Heart left ventricle (tissue), 16 donors: ENCODE data around the gene DCAF6. TPM values are rescaled to one million over a fixed set of nuclear protein-coding genes. Genes with fewer than 3 reads are reported as not detected.

Experiments used
- ATAC-seq, 4 donors: fragments of 200-7000 bp; cut with Tn5 transposase; one replicate each; pipeline ENCODE4 v1.9.1; 2020 to 2022; ENCODE audit warnings: moderate library complexity in 4 of 4, mild to moderate bottlenecking in 3 of 4, moderate number of reproducible peaks in 1 of 4
- DNase-seq, 5 donors: peaks; one replicate each; pipeline ENCODE4 v3.0.0-alpha.2; 2020
- H3K27ac ChIP-seq, 12 donors: fragments of 200-600 bp; sonication (generic) in 4 of 12; one replicate each; pipeline versions ENCODE4 v1.5.0 to v1.8.0; 2016 to 2022; ENCODE audit warnings: mild to moderate bottlenecking in 2 of 12
- H3K27me3 ChIP-seq, 9 donors: fragments of 200-600 bp; sonication (generic) in 2 of 9; one replicate each; pipeline versions ENCODE4 v1.5.1 to v1.8.0; 2016 to 2022; ENCODE audit warnings: mild to moderate bottlenecking in 3 of 9
- H3K36me3 ChIP-seq, 9 donors: fragments of 200-600 bp; sonication (generic) in 2 of 9; one replicate each; pipeline versions ENCODE4 v1.5.0 to v1.8.0; 2018 to 2022; ENCODE audit warnings: mild to moderate bottlenecking in 2 of 9
- H3K4me1 ChIP-seq, 12 donors: fragments of 200-600 bp; sonication (generic) in 4 of 12; one replicate each; pipeline versions ENCODE4 v1.5.0 to v1.8.0; 2016 to 2022; ENCODE audit warnings: mild to moderate bottlenecking in 3 of 12
- H3K4me3 ChIP-seq, 12 donors: fragments of 200-600 bp; sonication (generic) in 4 of 12; one replicate each; pipeline versions ENCODE4 v1.5.0 to v1.8.0; 2017 to 2022; ENCODE audit warnings: mild to moderate bottlenecking in 9 of 12, moderate library complexity in 4 of 12
- H3K9me3 ChIP-seq, 12 donors: fragments of 200-600 bp; sonication (generic) in 4 of 12; one replicate each; pipeline versions ENCODE4 v1.5.0 to v1.8.0; 2016 to 2022; ENCODE audit warnings: mild to moderate bottlenecking in 1 of 12
- CTCF ChIP-seq, 12 donors: fragments of 200-600 bp; sonication (generic) in 4 of 12; IDR thresholded peaks; one replicate each; pipeline versions ENCODE4 v1.5.0 to v1.8.0; 2018 to 2022; ENCODE audit warnings: antibody characterized with exemption in 12 of 12, mild to moderate bottlenecking in 5 of 12
- POLR2A ChIP-seq, 2 donors: fragments of 450-650 bp; IDR thresholded peaks; one replicate each; pipeline ENCODE4 v1.6.1; 2017; ENCODE audit warnings: antibody characterized with exemption in 2 of 2, mild to moderate bottlenecking in 2 of 2, moderate library complexity in 2 of 2
- WGBS, 4 donors: extraction: QIAGEN DNeasy Blood & Tissue Kit in 2 of 4; methylation state at CpG; one replicate each; pipeline versions ENCODE4 v1.1.5 to v1.1.7; 2013 to 2018; 5-methylcytosine and 5-hydroxymethylcytosine counted together
- intact Hi-C, 10 donors: fragments of 100-400 bp; cut with DNase I; formaldehyde crosslinking; loops; one replicate each; pipeline versions ENCODE4 v1.11.1 to v1.14.2; 2022
- polyA plus RNA-seq, 2 donors: library from polyadenylated mRNA; stranded (reverse); fragments of 200-250 nt; gene quantifications; one replicate each; pipeline ENCODE4 v1.2.3, GENCODE V29; 2013
- total RNA-seq, 9 donors: library from RNA; depleted of rRNA in 2 of 9; stranded (reverse); fragments of >200 nt in 2 of 9; fragmentation: NEBNext Ultra II Directional in 3 of 9; extraction: Animal tissue kit (Norgen Biotek cat#: 25700) in 3 of 9; gene quantifications; one replicate each; pipeline versions ENCODE4 v1.1.0 to v1.2.4, GENCODE V29; 2016 to 2023
- donor health status: ischemic (EF 13 %, LVEDD 7.1; RV severe dilation, severe dysfunction).
- donor health status: healthy with polysubstance abuse.
- donor health status: DM: no; HTN: yes; CAD: no.
- donor health status: DM: no; HTN: no; CAD: no.
- donor health status: ischemic (EF 25% LVEDD 6.9; RV normal size, moderate dysfunction).
- donor health status: ischemic (EF 25% LVEDD 5.7; RV mildly dilated, moderate dysfunction).
- donor health status: healthy.
- donor health status: DM: yes; HTN: yes; CAD: no.
- donor health status: ischemic (EF 35%, LVEDD 5.7; RV mildly dilated, moderate dysfunction).
- donor health status: nonischemic (EF 11% LVEDD 7.7; RV severe dilation, severe dysfunction).
- donor health status: DM: yes; HTN: yes; CAD: no.
- donor health status: PGD.
- donor health status: ischemic (EF 29% LVEDD 5.4; RV normal size, mild dysfunction).
- donor health status: nonischemic (EF 23%, LVEDD 6.1; RV moderate dilation, normal function).

The DCAF6 gene
- total and polyA plus RNA-seq, 11 donors = 66.9 to 245 (median 180) TPM

GRCh38 chr1:168082008-168082876 is 145.8 kb downstream of the DCAF6 start:
- Histone ChIP-seq H3K4me3 (no peak overlapping the region), H3K4me1 (peaks cover 0 to 55% (median 29%) of the 10 kb centered on the region in 12 donors), H3K36me3 (peaks cover 0 to 23% (median 7%) of the 10 kb centered on the region in 9 donors), H3K9me3 (no peaks in the 10 kb centered on the region), H3K27ac (peak overlapping the region in 5 of 12 donors; percentile 6 to 62 (median 48)), H3K27me3 (no peaks in the 10 kb centered on the region)
- WGBS, 4 donors = 55 to 57% (median 56%) methylated on average over 8 of the region's 8 CpGs
- DNase-seq (peak; percentile 59 to 83 (median 64)), ATAC-seq (peak; percentile 39 to 81 (median 68))
- intact Hi-C loops = loop anchor here in 9 of 10 donors (5.0 to 10.0 kb wide), 9 partner anchors 55 to 367 kb away; partner anchors contain the start of genes MPZL1 (in 3 of the 9), DCAF6 (in 2 of the 9), GPR161 (in 2 of the 9) and MPC2 (in 2 of the 9)
- TF ChIP-seq POLR2A (IDR thresholded peaks at IDR 0.05) (no peak), CTCF (IDR thresholded peaks at IDR 0.05) (peak; percentile 74 to 93 (median 84))

- TF ChIP-seq CTCF (IDR thresholded peaks at IDR 0.05) (no peak), POLR2A (IDR thresholded peaks at IDR 0.05) (no peak)
- Histone ChIP-seq H3K9me3 (no peaks in the 10 kb centered on the region), H3K4me3 (no peak overlapping the region), H3K27me3 (no peaks in the 10 kb centered on the region), H3K36me3 (peaks cover 0 to 12% (median 0%) of the 10 kb centered on the region in 9 donors), H3K4me1 (peaks cover 0 to 55% (median 29%) of the 10 kb centered on the region in 12 donors), H3K27ac (peak overlapping the region in 2 of 12 donors; percentile 44 to 71)
- intact Hi-C loops = loop anchor here in 9 of 10 donors (5.0 to 10.0 kb wide), 9 partner anchors 54 to 369 kb away; partner anchors contain the start of genes MPZL1 (in 3 of the 9), DCAF6 (in 2 of the 9), GPR161 (in 2 of the 9) and MPC2 (in 2 of the 9)
- 83 to 92% (median 86%) methylated on average over 7 of the region's 7 CpGs for WGBS, 4 donors
- no peak for DNase-seq
- ATAC-seq = no peak
These were observed 147.2 kb downstream of the DCAF6 start for GRCh38 chr1:168083456-168084325.

- Histone ChIP-seq H3K4me1 (peaks cover 0 to 55% (median 29%) of the 10 kb centered on the region in 12 donors), H3K9me3 (no peaks in the 10 kb centered on the region), H3K36me3 (peaks cover 0 to 11% (median 0%) of the 10 kb centered on the region in 9 donors), H3K4me3 (peak overlapping the region in 2 of 12 donors; percentile 10 to 25), H3K27me3 (no peaks in the 10 kb centered on the region), H3K27ac (peak overlapping the region; percentile 1 to 71 (median 47))
- intact Hi-C loops = loop anchor here (5.0 to 10.0 kb wide), 9 partner anchors 53 to 370 kb away; partner anchors contain the start of genes GPR161 (in 4 of the 10), MPZL1 (in 3 of the 10), DCAF6 (in 2 of the 10) and MPC2 (in 2 of the 10)
- TF ChIP-seq POLR2A (IDR thresholded peaks at IDR 0.05) = no peak
- peak; percentile 70 to 94 (median 81) for TF ChIP-seq CTCF (IDR thresholded peaks at IDR 0.05)
- 34 to 48% (median 40%) methylated on average over 13 of the region's 13 CpGs for WGBS, 4 donors
- ATAC-seq = peak; percentile 11 to 55 (median 36)
- peak; percentile 51 to 81 (median 64) for DNase-seq
These were observed 148.1 kb downstream of the DCAF6 start for GRCh38 chr1:168084396-168085231.
